Tracheal epithelial cell (primary cell): Measurements from ENCODE around the gene CSRNP2. TPM values are rescaled to one million over a fixed set of nuclear protein-coding genes. Genes with fewer than 3 reads are reported as not detected.

Experiments used
- total RNA-seq: library from RNA; depleted of rRNA; stranded (reverse); fragments of >200 nt; gene quantifications from 2 replicates; pipeline ENCODE4 v1.2.1, GENCODE V29; 2014

Gene CSRNP2
- 12.4 and 25.5 TPM in 2 replicates for total RNA-seq

DNA sequence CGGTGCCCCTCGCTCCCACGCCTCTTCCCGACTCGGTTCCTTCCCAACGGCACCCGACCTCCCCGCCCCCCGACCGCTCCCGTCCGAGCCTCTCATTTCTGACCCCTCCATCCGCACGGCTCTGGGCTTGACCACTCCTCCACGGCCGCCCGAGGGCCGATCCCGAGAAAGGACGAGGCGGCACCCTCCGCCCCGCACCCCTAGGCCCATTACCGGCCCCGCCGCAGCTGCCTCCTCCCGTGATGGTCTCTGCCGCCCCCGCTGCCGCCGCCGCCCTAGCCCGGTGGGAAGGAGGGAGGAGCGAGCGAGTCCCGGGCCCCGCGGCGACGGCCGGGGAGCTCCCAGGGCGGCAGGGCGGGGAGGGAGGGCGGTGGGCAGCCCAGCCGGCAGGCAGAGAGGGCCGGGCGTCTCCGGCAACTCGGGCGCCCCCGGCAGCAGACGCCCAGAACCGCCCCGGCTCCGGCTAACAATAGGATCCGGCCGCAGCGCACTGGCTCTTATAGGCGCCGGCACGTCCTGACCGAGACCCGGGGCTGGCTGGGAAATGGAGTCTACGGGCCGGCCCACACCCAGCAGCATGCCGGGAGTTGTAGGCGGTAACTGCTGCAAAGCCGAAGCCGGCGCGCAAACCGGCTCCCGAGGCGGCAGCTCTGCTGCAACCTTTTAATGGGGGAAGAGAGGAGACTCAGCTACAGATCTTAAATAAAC is at the start of gene CSRNP2:
Gene CSRNP2 (minus strand): TSS at position 471 of the 708 bp plus-strand sequence. CDS start 7,035 bp downstream, outside the sequence.

GRCh38 chr12:51047655-51048540 is 35.5 kb downstream of the CSRNP2 start, which contains the start of gene LETMD1:
TSS of gene LETMD1 (plus strand) at chr12:51048327. CDS start at chr12:51048357, 30 bp downstream.

DNA sequence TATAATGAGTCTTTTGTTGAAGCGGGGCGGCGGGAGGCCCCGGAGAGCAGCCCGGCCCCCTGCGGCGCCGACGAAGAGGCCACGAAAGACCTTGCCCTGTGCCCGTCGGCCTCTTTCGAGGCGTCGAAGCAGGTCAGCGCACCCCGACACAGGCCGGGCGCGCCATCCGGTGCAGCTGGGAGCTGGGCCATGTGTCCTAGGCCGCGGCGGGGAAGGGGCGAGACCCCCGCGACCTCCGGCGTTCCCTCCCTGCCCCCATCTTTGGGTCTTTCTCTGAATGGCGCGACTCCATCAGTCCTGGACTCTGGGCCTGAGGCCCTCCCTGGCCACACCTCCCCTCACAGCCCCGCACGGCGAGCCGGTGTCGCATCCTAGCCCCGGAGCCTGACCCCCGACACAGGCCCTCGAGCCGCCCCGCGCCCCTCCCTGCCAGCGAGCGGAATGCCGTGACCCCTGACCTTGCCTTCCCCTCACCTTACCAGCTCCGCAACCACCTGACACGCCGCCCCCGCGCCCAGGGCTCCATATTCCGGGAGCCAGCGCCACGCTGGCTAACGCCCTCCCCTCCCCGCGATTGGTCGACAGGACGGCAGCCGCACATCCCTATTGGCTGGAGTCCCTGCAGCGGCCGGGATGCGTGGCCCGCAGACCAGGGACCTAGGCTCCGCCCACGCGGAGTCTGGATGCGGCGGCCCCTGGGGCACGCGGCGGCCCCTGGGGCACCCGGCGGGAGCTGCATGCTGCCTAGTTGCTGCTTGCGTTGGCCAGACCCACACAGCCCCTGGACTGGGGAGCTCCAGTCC is 57.4 kb downstream of the CSRNP2 start, which contains the start of gene SLC11A2:
Gene SLC11A2 (minus strand): TSS at position 549 of the 803 bp plus-strand sequence. CDS start 15,656 bp downstream, outside the sequence.

Other genes starting within 250 kb of the CSRNP2 start
- not detected in 2 replicates for gene TMPRSS12, start 240.7 kb downstream of the CSRNP2 start, total RNA-seq
- not detected in 2 replicates for gene HIGD1C, start 131.1 kb downstream of the CSRNP2 start, total RNA-seq
- 39.9 and 54.2 TPM in 2 replicates for gene SLC11A2, start 57.2 kb downstream of the CSRNP2 start, total RNA-seq
- gene LETMD1, start 35.3 kb downstream of the CSRNP2 start, total RNA-seq: 33.0 and 87.0 TPM in 2 replicates
- gene TFCP2, start 89.5 kb upstream of the CSRNP2 start, total RNA-seq: 6.7 and 7.9 TPM in 2 replicates
- 0.64 and 0.96 TPM in 2 replicates for gene POU6F1, start 134.5 kb upstream of the CSRNP2 start, total RNA-seq
- gene DAZAP2, start 155.2 kb upstream of the CSRNP2 start, total RNA-seq: 75.7 and 88.0 TPM in 2 replicates
- gene SMAGP, start 186.8 kb upstream of the CSRNP2 start, total RNA-seq: 11.7 and 16.9 TPM in 2 replicates
- not detected in 2 replicates for gene BIN2, start 240.6 kb upstream of the CSRNP2 start, total RNA-seq